Ectodermal cell (in vitro differentiated cells): ENCODE data around the gene TAS2R7. TPM values are rescaled to one million over a fixed set of nuclear protein-coding genes. Genes with fewer than 3 reads are reported as not detected.

Experiments used
- H3K27ac ChIP-seq: 2 replicates; pipeline ENCODE4 v1.7.0; 2013; ENCODE audit warnings: mild to moderate bottlenecking, low read depth, low read length; ENCODE audit not compliant: insufficient read depth, poor library complexity, severe bottlenecking
- H3K27me3 ChIP-seq: 2 replicates; pipeline ENCODE4 v1.7.0; 2013; ENCODE audit warnings: mild to moderate bottlenecking, low read length; ENCODE audit not compliant: insufficient read depth, control insufficient read depth, poor library complexity, severe bottlenecking
- H3K36me3 ChIP-seq: one replicate; pipeline ENCODE4 v1.7.0; 2013; ENCODE audit warnings: low read length; ENCODE audit not compliant: control insufficient read depth, insufficient read depth
- H3K4me1 ChIP-seq: one replicate; pipeline ENCODE4 v1.7.0; 2013; ENCODE audit warnings: low read length; ENCODE audit not compliant: control insufficient read depth, insufficient read depth
- H3K4me3 ChIP-seq: 2 replicates; pipeline ENCODE4 v1.7.0; 2013; ENCODE audit warnings: low read depth, low read length, control low read depth; ENCODE audit not compliant: insufficient read depth
- H3K9me3 ChIP-seq: 2 replicates; pipeline ENCODE4 v1.7.0; 2013; ENCODE audit warnings: mild to moderate bottlenecking, low read length, moderate library complexity; ENCODE audit not compliant: control insufficient read depth
- WGBS, 2 experiments: methylation state at CpG; one replicate each; pipeline ENCODE4 v1.1.7; 2013; ENCODE audit warnings: missing lambda C conversion rate in 2 of 2; 5-methylcytosine and 5-hydroxymethylcytosine counted together
- polyA plus RNA-seq, 4 experiments: library from polyadenylated mRNA; stranded (reverse); fragments of 50-300 nt; gene quantifications; one replicate each; pipeline ENCODE4 v1.2.3, GENCODE V29; 2013

TAS2R7 gene, protein sequence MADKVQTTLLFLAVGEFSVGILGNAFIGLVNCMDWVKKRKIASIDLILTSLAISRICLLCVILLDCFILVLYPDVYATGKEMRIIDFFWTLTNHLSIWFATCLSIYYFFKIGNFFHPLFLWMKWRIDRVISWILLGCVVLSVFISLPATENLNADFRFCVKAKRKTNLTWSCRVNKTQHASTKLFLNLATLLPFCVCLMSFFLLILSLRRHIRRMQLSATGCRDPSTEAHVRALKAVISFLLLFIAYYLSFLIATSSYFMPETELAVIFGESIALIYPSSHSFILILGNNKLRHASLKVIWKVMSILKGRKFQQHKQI
- polyA plus RNA-seq (2013, experiment 1 of 4) = not detected
- not detected for polyA plus RNA-seq (2013, experiment 2 of 4)
- polyA plus RNA-seq (2013, experiment 3 of 4) = not detected
- polyA plus RNA-seq (2013, experiment 4 of 4) = not detected

DNA sequence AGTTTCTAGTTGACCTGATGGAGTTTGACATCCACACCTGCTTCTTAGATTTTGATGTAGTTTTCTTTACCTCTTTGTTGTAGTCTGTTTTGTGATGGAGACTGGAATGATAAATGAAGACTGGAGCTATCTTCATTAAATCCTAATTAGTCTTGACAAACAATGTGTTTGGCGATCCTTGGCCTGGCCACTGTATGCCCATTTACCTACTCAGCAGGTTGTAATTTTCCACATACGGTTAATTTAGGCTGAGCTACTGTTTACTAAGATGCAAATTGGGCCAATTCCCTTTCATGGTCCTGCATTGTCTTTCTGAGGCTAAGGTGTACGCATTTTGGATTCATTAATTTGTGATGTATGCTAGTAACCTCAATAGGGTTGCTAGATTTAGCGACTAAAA is at the start of gene TAS2R7:
TAS2R7 (minus strand) TSS at position 41 of the 400 bp plus-strand sequence. CDS start 57 bp downstream, outside the sequence.
- peaks cover 8% of the 10 kb centered on the region for H3K4me1 ChIP-seq
- no peaks in the 10 kb centered on the region for H3K36me3 ChIP-seq
- no peaks in the 10 kb centered on the region for H3K27me3 ChIP-seq
- no peak within 1 kb of the TSS for H3K4me3 ChIP-seq
- WGBS, 2 experiments = 66 to 68% methylated on average over 4 of the region's 4 CpGs
- no peak within 1 kb of the TSS for H3K27ac ChIP-seq
- H3K9me3 ChIP-seq = no peaks in the 10 kb centered on the region

DNA sequence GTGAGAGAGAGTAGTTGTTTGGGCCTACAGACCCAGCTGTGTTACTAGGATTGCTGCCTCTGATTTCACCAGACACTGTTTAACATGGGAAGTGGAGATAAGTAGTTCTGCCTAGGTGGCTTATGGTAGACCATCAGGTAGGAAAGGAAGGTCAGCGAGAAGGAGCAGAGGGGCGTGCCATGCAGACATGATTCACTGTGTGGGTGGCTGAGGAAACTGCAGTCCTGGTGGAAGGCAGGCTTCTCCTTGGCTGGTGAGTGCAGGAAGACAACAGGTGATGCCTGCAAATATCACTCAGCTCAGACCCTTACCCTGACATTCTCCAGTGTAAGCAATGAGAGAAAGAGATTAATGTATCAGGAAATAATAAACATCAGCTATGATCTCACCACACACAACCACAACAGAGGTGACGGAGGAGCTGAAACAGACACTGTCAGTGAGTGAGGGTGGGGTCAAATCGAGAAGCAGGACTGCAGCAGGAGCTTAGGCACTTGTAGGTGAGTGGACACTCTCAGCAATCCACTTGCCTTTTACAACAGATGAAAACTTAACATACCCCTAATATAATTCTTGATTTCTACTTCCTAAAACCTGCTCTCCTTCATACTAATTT is 48.9 kb upstream of the TAS2R7 start:
- Histone ChIP-seq H3K4me3 (no peak overlapping the region), H3K4me1 (no peaks in the 10 kb centered on the region), H3K27me3 (no peaks in the 10 kb centered on the region), H3K36me3 (peaks cover 5% of the 10 kb centered on the region), H3K9me3 (peaks cover 3% of the 10 kb centered on the region), H3K27ac (no peak overlapping the region)
- WGBS, 2 experiments = 95 to 99% methylated on average over 4 of the region's 4 CpGs

DNA sequence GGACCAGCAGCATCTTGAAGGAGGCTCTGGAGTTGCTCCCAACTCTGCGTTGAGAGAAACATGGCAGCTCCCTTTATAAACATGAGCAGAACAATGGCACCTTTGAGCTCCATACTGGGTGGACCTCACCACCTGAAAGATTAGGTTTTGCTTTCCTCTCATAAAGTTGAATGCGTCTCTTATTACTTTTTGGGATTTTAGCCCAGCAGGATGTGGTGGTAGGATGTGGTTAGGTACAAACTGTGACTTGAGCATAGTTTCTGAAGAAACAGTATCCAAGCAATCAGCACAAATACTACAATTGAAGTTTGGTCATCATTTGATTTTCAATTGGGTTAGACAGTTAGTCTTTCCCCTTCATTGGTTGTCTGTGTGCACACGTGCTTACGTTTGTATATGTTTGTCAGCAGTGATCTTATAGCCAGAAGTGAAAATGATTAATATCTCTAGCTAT is 47.0 kb upstream of the TAS2R7 start, which contains the start of gene PRR4:
PRR4 (minus strand) TSS at position 51 of the 454 bp plus-strand sequence; CDS start at position 13, 38 bp downstream.
- Histone ChIP-seq H3K27ac (no peak within 1 kb of the TSS), H3K4me1 (no peaks in the 10 kb centered on the region), H3K4me3 (no peak within 1 kb of the TSS), H3K36me3 (no peaks in the 10 kb centered on the region), H3K27me3 (no peaks in the 10 kb centered on the region), H3K9me3 (no peaks in the 10 kb centered on the region)
- 94 to 99% methylated on average over 4 of the region's 4 CpGs for WGBS, 2 experiments

DNA sequence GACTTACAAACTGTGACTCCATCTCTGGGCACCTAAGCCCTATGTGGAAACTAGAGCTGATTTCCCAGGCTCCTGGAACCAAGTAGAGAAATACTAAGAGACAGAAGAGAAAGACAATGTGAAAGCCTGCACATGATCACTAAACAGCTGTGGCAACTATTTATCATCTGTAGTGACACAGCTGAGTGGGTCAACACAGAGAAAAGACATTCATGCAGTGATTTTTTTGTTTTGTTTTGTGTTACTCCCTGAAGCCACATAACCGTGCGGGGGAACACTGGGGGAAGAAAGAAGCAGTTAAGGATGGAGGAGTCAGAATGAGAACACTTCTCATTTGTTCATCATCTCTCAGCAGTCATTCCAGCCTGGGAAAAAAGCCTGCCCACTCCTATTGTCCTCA is 45.3 kb upstream of the TAS2R7 start:
- Histone ChIP-seq H3K4me3 (no peak overlapping the region), H3K36me3 (no peaks in the 10 kb centered on the region), H3K27ac (no peak overlapping the region), H3K9me3 (no peaks in the 10 kb centered on the region), H3K4me1 (no peaks in the 10 kb centered on the region), H3K27me3 (no peaks in the 10 kb centered on the region)
- 31 to 54% methylated on average over 2 of the region's 2 CpGs for whole genome bisulfite sequencing, 2 experiments

DNA sequence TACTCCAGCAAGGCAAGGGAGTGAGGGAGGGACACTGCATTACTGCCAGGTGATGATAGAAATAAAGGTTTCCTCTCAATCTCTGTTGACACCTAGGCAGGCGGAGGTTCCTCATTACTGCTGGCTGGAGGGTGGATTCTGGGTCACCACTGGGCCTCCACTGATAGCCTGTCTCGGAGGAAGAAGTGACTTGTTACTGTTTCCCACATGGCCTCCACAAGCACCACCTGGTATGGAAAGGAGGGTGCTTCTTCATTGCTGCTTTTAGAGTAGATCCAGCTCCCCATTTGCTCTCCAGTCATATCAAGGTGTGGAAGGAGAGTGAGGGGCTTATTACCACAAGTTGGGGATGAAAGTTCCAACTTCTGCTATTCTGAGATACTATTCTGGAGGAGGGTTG is 40.4 kb upstream of the TAS2R7 start:
- 83 to 89% methylated on average over 2 of the region's 2 CpGs for WGBS, 2 experiments
- H3K27me3 ChIP-seq = no peaks in the 10 kb centered on the region
- H3K27ac ChIP-seq = no peak overlapping the region
- H3K36me3 ChIP-seq = no peaks in the 10 kb centered on the region
- no peak overlapping the region for H3K4me3 ChIP-seq
- no peaks in the 10 kb centered on the region for H3K9me3 ChIP-seq
- H3K4me1 ChIP-seq = no peaks in the 10 kb centered on the region

DNA sequence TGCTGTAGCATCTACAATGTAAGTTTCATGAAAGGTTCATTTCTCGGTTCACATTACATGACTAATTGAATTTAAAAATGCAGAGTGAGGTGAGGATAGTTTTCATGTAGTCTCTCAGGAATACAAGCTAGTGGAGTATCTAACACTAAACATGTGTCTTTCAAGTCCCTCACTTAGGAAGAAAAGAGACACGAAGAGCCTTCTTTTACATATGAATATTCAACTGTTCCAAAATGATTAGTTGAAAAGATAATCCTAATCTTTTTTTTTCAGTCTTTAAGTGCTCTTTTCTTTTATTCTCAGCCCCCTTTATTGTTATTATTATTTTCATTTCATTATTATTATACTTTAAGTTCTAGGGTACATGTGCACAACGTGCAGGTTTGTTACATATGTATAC is 36.0 kb upstream of the TAS2R7 start:
- H3K27ac ChIP-seq = no peak overlapping the region
- H3K27me3 ChIP-seq = no peaks in the 10 kb centered on the region
- no peaks in the 10 kb centered on the region for H3K4me1 ChIP-seq
- H3K9me3 ChIP-seq = no peaks in the 10 kb centered on the region
- 88% methylated on average over 2 of the region's 3 CpGs for WGBS, 2 experiments
- H3K36me3 ChIP-seq = no peaks in the 10 kb centered on the region
- H3K4me3 ChIP-seq = no peak overlapping the region

DNA sequence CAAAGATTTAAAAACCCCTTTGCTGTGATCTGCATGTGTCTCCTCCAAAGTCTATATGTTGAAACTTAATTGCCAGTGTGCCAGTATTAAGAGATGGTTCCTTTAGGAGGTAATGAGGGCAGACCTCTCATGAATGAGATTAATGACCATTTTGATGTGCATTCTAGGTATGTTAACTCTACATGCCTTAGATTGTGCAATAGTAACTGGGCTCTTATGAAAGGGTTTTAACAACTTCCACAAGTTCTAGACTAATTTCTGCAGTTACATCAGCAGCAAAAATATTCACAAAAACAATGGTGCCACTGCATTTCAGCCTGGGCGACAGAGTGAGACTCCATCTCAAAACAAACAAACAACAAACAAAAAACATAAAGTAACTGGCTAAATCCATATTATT is 27.6 kb upstream of the TAS2R7 start:
- Histone ChIP-seq H3K4me3 (no peak overlapping the region), H3K4me1 (no peaks in the 10 kb centered on the region), H3K27ac (no peak overlapping the region), H3K9me3 (no peaks in the 10 kb centered on the region), H3K36me3 (no peaks in the 10 kb centered on the region), H3K27me3 (no peaks in the 10 kb centered on the region)
- WGBS, 2 experiments = 88 to 100% methylated on average over 1 of the region's 1 CpG

DNA sequence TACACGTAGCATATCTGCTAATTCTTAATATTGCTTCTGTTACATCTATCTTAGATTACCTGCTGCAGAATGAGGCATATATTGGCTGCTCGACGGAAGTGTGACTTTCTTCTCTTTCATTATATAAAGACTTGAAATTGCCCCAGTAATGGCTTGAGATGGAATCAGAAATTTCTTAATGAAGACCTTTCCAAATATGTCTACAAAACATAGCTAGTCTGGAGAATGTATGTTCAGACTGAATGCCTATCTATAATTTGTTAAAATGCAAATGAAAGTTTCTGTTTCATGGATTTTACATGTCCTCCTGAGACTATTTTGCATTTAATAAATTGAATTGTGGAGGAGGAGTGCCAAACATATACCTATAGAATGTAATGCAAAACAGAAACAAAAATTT is 23.8 kb upstream of the TAS2R7 start, which contains the start of gene TAS2R10:
TAS2R10 (minus strand) TSS at position 101 of the 400 bp plus-strand sequence; CDS start at position 12, 89 bp downstream.
- no peaks in the 10 kb centered on the region for H3K36me3 ChIP-seq
- H3K4me1 ChIP-seq = no peaks in the 10 kb centered on the region
- H3K27ac ChIP-seq = no peak within 1 kb of the TSS
- WGBS, 2 experiments = 90 to 92% methylated on average over 1 to 3 of the region's 3 CpGs
- no peak within 1 kb of the TSS for H3K4me3 ChIP-seq
- H3K9me3 ChIP-seq = no peaks in the 10 kb centered on the region
- H3K27me3 ChIP-seq = no peaks in the 10 kb centered on the region

DNA sequence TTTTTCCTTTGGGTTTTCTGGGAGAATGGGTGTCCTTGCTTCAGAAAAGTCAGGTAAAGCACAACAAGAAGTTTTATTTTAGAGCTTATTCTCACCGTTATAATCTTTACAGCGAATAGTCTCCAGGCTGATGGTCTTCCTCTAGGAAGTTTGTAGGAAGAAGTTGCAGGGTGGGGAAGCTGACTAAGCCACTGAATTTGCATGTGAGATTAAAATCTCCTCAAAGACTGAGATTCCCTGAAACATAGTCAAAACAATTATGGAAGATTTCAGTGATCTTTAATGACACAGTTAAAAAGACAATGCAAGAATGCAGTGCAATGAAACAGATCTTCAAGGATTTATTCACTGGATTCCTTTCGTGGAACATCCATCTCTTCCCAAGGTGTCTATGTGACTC is 22.5 kb upstream of the TAS2R7 start:
- WGBS, 2 experiments = 93 to 94% methylated on average over 3 of the region's 3 CpGs
- no peaks in the 10 kb centered on the region for H3K27me3 ChIP-seq
- H3K27ac ChIP-seq = no peak overlapping the region
- H3K4me3 ChIP-seq = no peak overlapping the region
- H3K36me3 ChIP-seq = no peaks in the 10 kb centered on the region
- H3K9me3 ChIP-seq = no peaks in the 10 kb centered on the region
- H3K4me1 ChIP-seq = no peaks in the 10 kb centered on the region

DNA sequence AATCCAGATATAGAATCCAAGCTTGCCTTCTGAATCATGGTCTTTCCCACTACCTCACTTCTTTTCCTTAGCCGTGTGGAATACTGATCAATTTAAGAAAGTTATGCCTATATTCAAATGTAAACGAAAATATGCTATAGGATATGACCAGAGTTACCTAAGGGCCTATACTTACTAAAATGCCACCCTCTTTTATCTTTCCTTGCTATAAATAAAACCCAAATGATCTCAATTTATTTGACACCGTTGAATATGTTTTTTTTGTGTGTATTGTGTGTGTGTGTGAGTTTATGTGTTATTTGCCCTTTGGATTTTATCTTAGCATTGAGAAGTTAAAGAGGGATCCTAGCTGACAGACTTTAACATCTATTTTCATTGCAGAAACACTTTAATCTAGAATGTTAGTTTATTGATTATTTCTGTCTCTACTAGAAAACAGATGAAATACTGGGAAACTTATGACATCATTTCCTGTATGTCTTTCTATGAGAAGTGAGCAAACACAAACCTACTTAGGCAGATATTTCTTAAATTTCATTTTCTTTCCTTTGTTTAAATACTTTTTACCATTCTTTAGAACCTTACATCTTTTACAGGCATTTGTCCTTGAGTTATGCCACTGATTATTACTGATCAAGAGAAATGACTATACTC is 9.6 kb upstream of the TAS2R7 start:
- H3K9me3 ChIP-seq = no peaks in the 10 kb centered on the region
- no peak overlapping the region for H3K4me3 ChIP-seq
- H3K4me1 ChIP-seq = no peaks in the 10 kb centered on the region
- H3K36me3 ChIP-seq = no peaks in the 10 kb centered on the region
- WGBS, 2 experiments = 88 to 100% methylated on average over 1 to 2 of the region's 3 CpGs
- H3K27me3 ChIP-seq = no peaks in the 10 kb centered on the region
- H3K27ac ChIP-seq = no peak overlapping the region
